Right lobe of liver (tissue), 6 donors: Measurements from ENCODE around the gene ATP6V0E1. TPM values are rescaled to one million over a fixed set of nuclear protein-coding genes. Genes with fewer than 3 reads are reported as not detected.

Experiments
- ATAC-seq, 4 donors: fragments of 200-7000 bp; cut with Tn5 transposase; one replicate each; pipeline ENCODE4 v1.9.1; 2020; ENCODE audit warnings: mild to moderate bottlenecking in 4 of 4, moderate library complexity in 4 of 4
- DNase-seq, 3 donors: peaks; one replicate each; pipeline ENCODE4 v3.0.0-alpha.2; 2020
- H3K27ac ChIP-seq, 3 donors: fragments of 200-600 bp; one replicate each; pipeline ENCODE4 v1.8.0; 2022
- H3K27me3 ChIP-seq, 2 donors: fragments of 200-600 bp; one replicate each; pipeline ENCODE4 v1.8.0; 2022
- H3K36me3 ChIP-seq, 4 donors: fragments of 200-600 bp; sonication (generic) in 1 of 4; one replicate each; pipeline versions ENCODE4 v1.5.1 to v1.8.0; 2017 to 2022; ENCODE audit warnings: control low read depth in 1 of 4
- H3K4me1 ChIP-seq, 4 donors: fragments of 200-600 bp; sonication (generic) in 1 of 4; one replicate each; pipeline versions ENCODE4 v1.5.1 to v1.8.0; 2017 to 2022; ENCODE audit warnings: control low read depth in 1 of 4
- H3K4me3 ChIP-seq, 3 donors: fragments of 200-600 bp; one replicate each; pipeline ENCODE4 v1.8.0; 2022
- H3K9me3 ChIP-seq, 4 donors: fragments of 200-600 bp; sonication (generic) in 1 of 4; one replicate each; pipeline versions ENCODE4 v1.5.1 to v1.8.0; 2017 to 2022; ENCODE audit warnings: control low read depth in 1 of 4
- CTCF ChIP-seq, 4 donors: fragments of 200-600 bp in 3 of 4; fragments of 450-650 bp in 1 of 4; IDR thresholded peaks; one replicate each; pipeline versions ENCODE4 v1.5.1 to v1.8.0; 2016 to 2022; ENCODE audit warnings: antibody characterized with exemption in 4 of 4, mild to moderate bottlenecking in 2 of 4
- POLR2A ChIP-seq: fragments of 450-650 bp; IDR thresholded peaks from one replicate; pipeline ENCODE4 v1.6.1; 2017; ENCODE audit warnings: antibody characterized with exemption, mild to moderate bottlenecking
- WGBS: methylation state at CpG from one replicate; pipeline ENCODE4 v1.1.6; 2018; ENCODE audit warnings: low coverage, low lambda C conversion rate; ENCODE audit not compliant: insufficient coverage; ENCODE audit errors: missing lambda C conversion rate; 5-methylcytosine and 5-hydroxymethylcytosine counted together
- intact Hi-C, 2 donors: fragments of 100-400 bp; cut with DNase I; formaldehyde crosslinking; loops; one replicate each; pipeline versions ENCODE4 v1.11.2 to v1.14.1; 2022
- total RNA-seq, 6 experiments: library from RNA; depleted of rRNA in 2 of 6; stranded (reverse); fragments of >200 nt in 2 of 6; fragmentation: NEBNext Ultra II Directional in 3 of 6; extraction: Animal tissue kit (Norgen Biotek cat#: 25700) in 3 of 6; gene quantifications; one replicate each; pipeline versions ENCODE4 v1.1.0 to v1.2.4, GENCODE V29; 2016 to 2023
- donor health status: DM: no; HTN: yes; CAD: no.
- donor health status: DM: no; HTN: no; CAD: no.
- donor health status: DM: no; HTN: no; CAD: no.
- donor health status: DM: no; HTN: yes; CAD: no.
- donor health status: DM: no; HTN: yes; CAD: no.

The ATP6V0E1 gene
- total RNA-seq, 6 experiments from 2014 or later: 83.1 to 202 (median 116) TPM

DNA sequence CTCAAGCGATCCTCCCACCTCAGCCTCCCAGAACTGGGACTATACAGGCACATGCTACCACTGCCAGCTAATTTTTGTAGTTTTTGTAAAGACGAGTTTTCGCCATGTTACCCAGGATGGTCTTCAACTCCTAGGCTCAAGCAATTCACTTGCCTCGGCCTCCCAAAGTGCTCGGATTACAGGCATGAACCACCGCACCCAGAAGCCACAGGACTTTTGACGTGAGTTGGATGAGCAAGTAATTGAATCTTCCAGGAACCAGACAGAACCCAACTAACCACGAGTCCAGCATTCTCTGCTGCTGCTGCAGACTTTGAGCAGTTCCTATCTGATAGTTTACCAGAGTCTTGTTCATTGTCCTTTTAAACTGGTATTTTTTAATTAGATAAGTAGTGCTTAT is 9.6 kb upstream of the ATP6V0E1 start:
- Histone ChIP-seq H3K27me3 (no peaks in the 10 kb centered on the region), H3K9me3 (no peaks in the 10 kb centered on the region), H3K27ac (no peak overlapping the region), H3K4me1 (no peaks in the 10 kb centered on the region), H3K4me3 (no peak overlapping the region), H3K36me3 (peaks cover 0 to 11% (median 0%) of the 10 kb centered on the region in 4 donors)
- intact Hi-C loops: no loop called here
- 67% methylated on average over 8 of the region's 8 CpGs for WGBS
- ATAC-seq: no peak
- TF ChIP-seq POLR2A: no peak
- TF ChIP-seq CTCF (IDR thresholded peaks at IDR 0.05): no peak
- no peak for DNase-seq

DNA sequence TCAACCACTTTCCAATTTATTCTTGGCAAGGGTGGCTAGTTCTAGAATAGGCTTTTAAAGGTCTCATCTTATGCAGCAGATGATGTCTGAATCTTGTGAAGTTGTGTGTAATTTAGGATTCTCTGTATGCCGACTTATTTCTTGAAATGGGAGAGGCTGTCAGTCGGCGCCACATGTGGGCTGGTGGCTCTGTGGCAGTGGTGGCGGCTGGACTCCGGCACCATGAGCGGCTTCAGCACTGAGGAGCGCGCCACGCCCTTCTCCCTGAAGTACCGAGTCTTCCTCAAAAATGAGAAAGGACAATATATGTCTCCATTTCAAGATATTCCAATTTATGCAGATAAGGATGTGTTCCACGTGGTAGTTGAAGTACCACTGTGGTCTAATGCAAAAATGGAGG is 8.3 kb upstream of the ATP6V0E1 start:
- H3K4me3 ChIP-seq: no peak overlapping the region
- no peak overlapping the region for H3K27ac ChIP-seq
- DNase-seq (no peak), ATAC-seq (no peak)
- no peaks in the 10 kb centered on the region for H3K27me3 ChIP-seq
- intact Hi-C loops: no loop called here
- H3K9me3 ChIP-seq: no peaks in the 10 kb centered on the region
- 89% methylated on average over 10 of the region's 11 CpGs for WGBS
- TF ChIP-seq CTCF (IDR thresholded peaks at IDR 0.05) (no peak), POLR2A (no peak)
- no peaks in the 10 kb centered on the region for H3K4me1 ChIP-seq
- H3K36me3 ChIP-seq: no peaks in the 10 kb centered on the region

DNA sequence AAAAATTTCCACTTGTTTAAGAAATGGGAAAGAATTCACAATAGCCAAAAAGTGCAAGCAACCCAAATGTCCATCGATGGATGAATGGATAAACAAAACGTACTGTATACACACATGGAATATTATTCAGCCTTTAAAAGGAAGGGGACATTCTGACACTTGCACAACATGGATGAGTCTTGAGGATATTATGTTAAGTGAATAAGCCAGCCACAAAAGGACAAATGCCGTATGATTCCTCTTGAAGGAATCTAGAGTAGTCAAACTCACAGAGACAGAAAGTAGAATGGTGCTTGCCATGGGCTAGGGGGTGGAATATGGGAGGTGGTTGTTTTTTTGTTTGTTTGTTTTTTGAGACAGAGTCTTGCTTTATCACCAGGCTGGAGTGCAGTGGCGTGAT is 3.8 kb upstream of the ATP6V0E1 start:
- DNase-seq (no peak), ATAC-seq (no peak)
- H3K27me3 ChIP-seq: no peaks in the 10 kb centered on the region
- no peak overlapping the region for H3K27ac ChIP-seq
- 64% methylated on average over 3 of the region's 4 CpGs for WGBS
- H3K9me3 ChIP-seq: no peaks in the 10 kb centered on the region
- TF ChIP-seq POLR2A: no peak
- no peak for TF ChIP-seq CTCF (IDR thresholded peaks at IDR 0.05)
- intact Hi-C loops: loop anchor here in 1 of 2 donors (10.0 kb wide), 2 partner anchors 215 to 305 kb away; no protein-coding TSS in a partner anchor
- H3K4me3 ChIP-seq: no peak overlapping the region
- H3K4me1 ChIP-seq: no peaks in the 10 kb centered on the region
- H3K36me3 ChIP-seq: no peaks in the 10 kb centered on the region

DNA sequence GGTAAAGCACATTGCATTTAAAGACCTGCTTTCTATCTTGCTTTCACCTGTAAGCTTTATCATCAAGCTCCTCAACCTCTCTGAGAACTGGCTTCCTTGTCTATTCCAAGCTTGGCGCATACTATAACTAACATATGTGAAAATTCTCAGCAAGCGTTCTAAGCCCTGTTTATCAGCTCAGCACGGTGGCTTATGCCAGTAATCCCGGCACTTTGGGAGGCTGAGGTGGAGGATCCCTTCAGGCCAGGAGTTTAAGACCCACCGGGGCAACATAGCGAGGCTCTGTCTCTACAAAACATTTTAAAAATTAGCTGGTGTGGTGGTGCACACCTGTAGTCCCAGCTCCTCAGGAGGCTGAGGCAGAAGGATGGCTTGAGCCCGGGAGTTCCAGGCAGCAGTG is 1.6 kb upstream of the ATP6V0E1 start:
- Histone ChIP-seq H3K4me1 (peaks cover 0 to 7% (median 3%) of the 10 kb centered on the region in 4 donors), H3K36me3 (peaks cover 0 to 6% (median 0%) of the 10 kb centered on the region in 4 donors), H3K4me3 (no peak overlapping the region), H3K27me3 (no peaks in the 10 kb centered on the region), H3K27ac (no peak overlapping the region), H3K9me3 (no peaks in the 10 kb centered on the region)
- ATAC-seq (no peak), DNase-seq (no peak)
- TF ChIP-seq CTCF (IDR thresholded peaks at IDR 0.05) (no peak), POLR2A (no peak)
- intact Hi-C loops: loop anchor here in 1 of 2 donors (10.0 kb wide), 2 partner anchors 213 to 303 kb away; no protein-coding TSS in a partner anchor
- 93% methylated on average over 4 of the region's 7 CpGs for WGBS
